MM.1S (cell line): ENCODE results near the gene MIS12.

Source experiments
- DNase-seq: peaks from one replicate; pipeline ENCODE4 v3.0.0-alpha.2; 2015
- H2AFZ ChIP-seq: fragments of 300-600 bp; sonication (generic); 2 replicates; pipeline ENCODE4 v1.6.0; 2016; ENCODE audit warnings: antibody characterized with exemption, low read length
- H3F3A ChIP-seq: fragments of 300-600 bp; sonication (generic); 2 replicates; pipeline ENCODE4 v1.6.1; 2016; ENCODE audit warnings: mild to moderate bottlenecking, antibody characterized with exemption, low read length, moderate library complexity, mixed read lengths; ENCODE audit not compliant: insufficient read depth
- H3K27ac ChIP-seq: fragments of 300-600 bp; sonication (generic); 2 replicates; pipeline ENCODE4 v1.5.1; 2016; ENCODE audit warnings: mild to moderate bottlenecking, low read length
- H3K27me3 ChIP-seq: fragments of 300-600 bp; sonication (generic); replicated peaks from 2 replicates; pipeline ENCODE4 v1.6.0; 2016; ENCODE audit warnings: low read length; ENCODE audit not compliant: insufficient read depth
- H3K36me3 ChIP-seq: fragments of 300-600 bp; sonication (generic); replicated peaks from 2 replicates; pipeline ENCODE4 v1.6.1; 2016; ENCODE audit warnings: mild to moderate bottlenecking, low read length, mixed read lengths; ENCODE audit not compliant: insufficient read depth
- H3K4me1 ChIP-seq: fragments of 300-600 bp; sonication (generic); 2 replicates; pipeline ENCODE4 v1.6.1; 2016; ENCODE audit warnings: low read length, mixed read lengths
- H3K4me2 ChIP-seq: fragments of 300-600 bp; sonication (generic); 2 replicates; pipeline ENCODE4 v1.6.0; 2016; ENCODE audit warnings: low read depth, low read length
- H3K4me3 ChIP-seq: fragments of 300-600 bp; sonication (generic); 2 replicates; pipeline ENCODE4 v1.5.1; 2016; ENCODE audit warnings: low read length, mixed read lengths
- H3K79me2 ChIP-seq: fragments of 300-600 bp; sonication (generic); 2 replicates; pipeline ENCODE4 v1.6.1; 2016; ENCODE audit warnings: mixed run types, low read length, mixed read lengths
- H3K9ac ChIP-seq: fragments of 300-600 bp; sonication (generic); 2 replicates; pipeline ENCODE4 v1.6.1; 2016; ENCODE audit warnings: low read length, mixed read lengths
- H3K9me2 ChIP-seq: fragments of 300-600 bp; sonication (generic); replicated peaks from 2 replicates; pipeline ENCODE4 v1.6.1; 2016; ENCODE audit warnings: mild to moderate bottlenecking, low read length, mixed read lengths; ENCODE audit not compliant: insufficient read depth
- H3K9me3 ChIP-seq: fragments of 300-600 bp; sonication (generic); replicated peaks from 2 replicates; pipeline ENCODE4 v1.6.1; 2016; ENCODE audit warnings: mild to moderate bottlenecking, low read length, mixed read lengths; ENCODE audit not compliant: insufficient read depth
- H4K20me1 ChIP-seq: fragments of 300-600 bp; sonication (generic); 2 replicates; pipeline ENCODE4 v1.6.1; 2016; ENCODE audit warnings: mild to moderate bottlenecking, low read length, moderate library complexity, mixed read lengths; ENCODE audit not compliant: insufficient read depth
- CTCF ChIP-seq: fragments of 300-600 bp; sonication (generic); IDR thresholded peaks from 2 replicates; pipeline ENCODE4 v1.5.1; 2016; ENCODE audit warnings: antibody characterized with exemption, low read length, mixed read lengths
- EZH2 ChIP-seq: fragments of 300-600 bp; sonication (generic); optimal IDR thresholded peaks from 2 replicates; pipeline ENCODE3; 2017; ENCODE audit warnings: low read depth, mild to moderate bottlenecking, antibody characterized with exemption, low read length, mixed read lengths
- EZH2phosphoT487 ChIP-seq: fragments of 300-600 bp; sonication (generic); IDR thresholded peaks from 2 replicates; pipeline ENCODE4 v1.6.1; 2018; ENCODE audit warnings: antibody characterized with exemption, low read length

The MIS12 gene

GRCh38 chr17:5523249-5523648 lies 36.9 kb downstream of the MIS12 start:
- no peak for TF ChIP-seq EZH2
- TF ChIP-seq CTCF = no peak
- TF ChIP-seq EZH2phosphoT487 = no peak
- no peak overlapping the region for H3K4me2 ChIP-seq
- H3K27ac ChIP-seq = no peak overlapping the region
- peaks cover 2% of the 10 kb centered on the region; the same call in 1 of the 2 replicates for H3K4me1 ChIP-seq
- H2AFZ ChIP-seq = no peak overlapping the region
- H3K9me2 ChIP-seq = no peaks in the 10 kb centered on the region
- no peaks in the 10 kb centered on the region for H4K20me1 ChIP-seq
- no peak overlapping the region for H3K4me3 ChIP-seq
- DNase-seq = no peak
- no peaks in the 10 kb centered on the region for H3K79me2 ChIP-seq
- no peaks in the 10 kb centered on the region for H3F3A ChIP-seq
- H3K9me3 ChIP-seq = no peaks in the 10 kb centered on the region
- H3K27me3 ChIP-seq = no peaks in the 10 kb centered on the region
- no peak overlapping the region for H3K9ac ChIP-seq
- no peaks in the 10 kb centered on the region for H3K36me3 ChIP-seq

DNA sequence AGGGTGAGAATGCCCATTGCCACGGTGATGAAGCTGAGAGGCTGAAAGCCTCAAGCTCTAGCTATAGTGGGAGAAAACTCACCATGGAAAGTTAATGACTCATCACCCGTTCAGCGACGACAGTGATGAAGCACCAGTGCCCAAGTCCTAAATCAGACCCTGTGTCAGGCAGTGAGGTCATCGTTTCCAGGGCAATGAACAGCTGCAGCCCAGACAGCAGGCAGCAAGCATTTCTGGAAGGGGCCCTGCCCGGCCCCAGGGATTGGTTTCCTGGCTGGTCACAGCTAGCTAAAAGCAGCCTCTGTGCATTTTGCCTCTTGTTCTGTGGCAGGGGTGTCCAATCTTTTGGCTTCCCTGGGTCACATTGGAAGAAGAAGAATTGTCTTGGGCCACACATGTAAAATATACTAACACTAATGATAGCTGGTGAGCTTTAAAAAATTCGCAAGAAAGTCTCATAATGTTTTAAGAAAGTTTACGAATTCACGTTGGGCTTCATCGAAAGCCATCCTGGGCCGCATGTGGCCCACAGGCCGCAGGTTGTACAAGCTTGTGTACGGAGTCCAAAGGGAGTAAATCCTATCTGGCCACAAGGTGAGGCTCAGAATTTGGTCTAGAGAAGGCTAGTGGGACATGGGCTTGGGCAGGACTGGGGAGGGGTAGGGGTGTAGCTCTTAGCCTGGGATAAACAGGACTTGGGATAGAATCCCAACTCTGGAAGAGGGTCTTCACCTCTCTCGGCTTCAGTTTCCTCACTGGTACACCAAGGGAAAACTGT lies 40.6 kb downstream of the MIS12 start:
- no peak overlapping the region for H3K4me2 ChIP-seq
- no peak overlapping the region for H2AFZ ChIP-seq
- H3K79me2 ChIP-seq = no peaks in the 10 kb centered on the region
- peak; percentile 9 for DNase-seq
- H3K9me3 ChIP-seq = no peaks in the 10 kb centered on the region
- H3K27me3 ChIP-seq = no peaks in the 10 kb centered on the region
- no peaks in the 10 kb centered on the region for H3F3A ChIP-seq
- H3K36me3 ChIP-seq = no peaks in the 10 kb centered on the region
- no peak overlapping the region for H3K4me3 ChIP-seq
- H3K27ac ChIP-seq = peak overlapping the region; percentile 30; the same call in 1 of the 2 replicates
- H3K9ac ChIP-seq = no peak overlapping the region
- no peak for TF ChIP-seq EZH2
- no peak for TF ChIP-seq EZH2phosphoT487
- no peak for TF ChIP-seq CTCF
- H3K4me1 ChIP-seq = peaks cover 2% of the 10 kb centered on the region; the same call in 1 of the 2 replicates
- H3K9me2 ChIP-seq = no peaks in the 10 kb centered on the region
- no peaks in the 10 kb centered on the region for H4K20me1 ChIP-seq

DNA sequence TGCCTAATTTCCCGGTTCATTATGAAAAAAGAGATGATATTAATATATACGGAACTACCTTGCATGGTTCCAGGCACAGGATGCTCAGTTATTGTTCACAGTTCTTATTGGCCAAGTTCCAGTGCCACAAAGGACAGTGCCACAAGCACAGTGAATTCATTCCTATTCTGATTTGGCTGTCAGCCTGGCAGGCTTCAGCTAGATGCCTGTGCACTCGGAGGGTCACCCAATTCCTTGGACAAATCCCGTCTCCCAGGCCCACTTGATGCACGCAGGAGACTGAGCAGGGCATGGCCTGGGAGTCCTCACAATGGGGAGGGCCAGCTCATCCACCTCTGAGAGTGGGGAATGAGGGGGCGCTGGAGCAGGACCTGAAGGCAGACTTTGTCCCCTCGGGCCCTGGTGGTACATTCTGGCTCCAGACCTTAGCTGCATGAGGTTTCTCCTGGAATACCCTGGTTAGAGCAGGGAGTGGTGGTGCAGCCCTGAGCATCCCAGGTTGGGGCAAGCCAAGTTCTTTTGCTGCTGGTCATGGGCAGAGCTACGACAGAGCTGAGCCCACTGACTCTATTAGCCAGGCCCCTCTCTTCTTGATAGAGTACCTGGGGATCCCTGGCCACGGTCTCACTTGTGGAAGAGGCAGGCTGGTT lies 41.4 kb downstream of the MIS12 start:
- no peaks in the 10 kb centered on the region for H3K79me2 ChIP-seq
- H4K20me1 ChIP-seq = no peaks in the 10 kb centered on the region
- no peak overlapping the region for H3K4me3 ChIP-seq
- no peak overlapping the region for H2AFZ ChIP-seq
- peaks cover 2% of the 10 kb centered on the region; the same call in 1 of the 2 replicates for H3K4me1 ChIP-seq
- no peak overlapping the region for H3K9ac ChIP-seq
- no peaks in the 10 kb centered on the region for H3K9me3 ChIP-seq
- H3F3A ChIP-seq = no peaks in the 10 kb centered on the region
- no peaks in the 10 kb centered on the region for H3K27me3 ChIP-seq
- no peak for DNase-seq
- no peaks in the 10 kb centered on the region for H3K9me2 ChIP-seq
- H3K27ac ChIP-seq = peak overlapping the region; percentile 30; the same call in 1 of the 2 replicates
- no peak overlapping the region for H3K4me2 ChIP-seq
- TF ChIP-seq EZH2 (no peak), EZH2phosphoT487 (no peak), CTCF (no peak)
- no peaks in the 10 kb centered on the region for H3K36me3 ChIP-seq
